ENCODE data around the gene LUZP1.

Gene LUZP1

DNA sequence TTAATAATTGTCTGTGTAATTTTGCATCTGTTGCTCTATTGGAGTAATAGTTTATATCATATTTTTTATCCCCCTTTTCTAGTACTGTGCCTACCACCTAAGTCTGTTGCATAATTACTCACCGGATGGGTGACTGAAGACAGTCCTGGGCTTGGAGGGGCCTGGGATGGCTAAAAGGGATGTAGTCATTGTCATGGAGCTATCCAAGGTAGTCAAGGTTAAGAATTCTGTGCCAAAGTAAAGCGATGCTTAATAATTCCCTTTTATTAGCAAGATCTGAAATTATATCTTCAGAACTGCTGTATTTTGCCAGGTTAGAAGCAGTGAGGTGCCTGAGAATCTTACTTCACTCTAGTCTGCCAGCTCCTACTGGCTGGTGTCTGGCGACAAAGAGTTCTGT, 87.8 kb downstream of the LUZP1 start:
- no peak for DNase-seq

DNA sequence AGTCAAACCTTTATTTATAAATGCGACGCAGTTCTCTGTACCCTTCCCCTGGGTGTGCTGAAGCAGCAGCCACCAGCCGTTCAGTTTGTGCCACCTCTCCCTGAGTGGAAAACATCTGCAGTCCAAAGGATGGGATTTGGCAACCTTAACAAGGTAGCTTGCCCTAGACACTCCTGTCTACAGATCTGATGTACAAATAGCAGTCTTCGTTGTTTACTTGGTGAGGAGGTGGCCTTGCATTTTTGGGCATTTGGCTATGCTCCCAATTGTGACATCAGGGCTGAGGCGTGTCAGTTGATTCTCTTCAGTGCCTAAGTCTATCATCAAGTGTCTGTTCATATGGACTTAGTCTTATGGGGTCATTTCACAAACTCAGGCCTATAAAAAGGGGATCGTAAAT, 89.6 kb downstream of the LUZP1 start:
- no peak for DNase-seq

DNA sequence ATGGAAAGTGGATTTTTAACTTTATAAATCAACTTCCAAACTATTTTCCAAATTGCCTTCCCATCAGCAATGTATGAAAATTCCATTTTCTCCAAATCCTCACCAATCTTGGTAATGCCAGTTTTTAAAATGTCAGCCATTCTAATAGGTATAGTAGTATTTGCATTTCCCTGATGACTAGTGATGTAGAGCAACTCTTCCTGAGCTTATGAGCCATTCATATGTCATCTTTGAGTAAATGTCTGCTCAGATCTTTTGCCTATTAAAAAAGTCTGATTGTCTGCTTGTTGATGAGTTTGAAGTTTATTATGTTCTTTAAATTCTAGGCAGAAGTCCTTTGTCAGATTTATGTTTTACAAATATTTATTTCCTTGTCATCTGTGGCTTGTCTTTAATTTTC, 94.6 kb downstream of the LUZP1 start:
- DNase-seq, result no peak

DNA sequence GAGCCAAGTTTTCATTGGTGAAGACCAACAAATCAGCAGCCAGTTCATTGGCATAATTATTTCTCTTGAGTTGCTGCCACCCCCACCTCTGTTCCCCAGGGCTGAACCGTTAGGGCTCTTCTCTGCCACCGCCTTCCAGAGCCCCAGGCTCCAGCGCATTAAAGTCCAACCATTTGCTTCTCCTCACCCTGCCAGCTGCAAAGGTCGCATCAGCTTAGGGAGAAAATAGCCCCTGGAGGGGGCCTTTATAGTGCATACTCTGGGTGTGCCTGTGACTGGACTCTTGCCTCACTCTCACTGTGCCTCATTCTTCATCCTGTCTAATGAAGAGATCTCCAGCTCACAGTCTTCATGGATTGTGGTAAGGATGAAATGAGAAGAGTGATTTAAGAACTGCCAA, 99.0 kb downstream of the LUZP1 start:
- DNase-seq, result no peak

DNA sequence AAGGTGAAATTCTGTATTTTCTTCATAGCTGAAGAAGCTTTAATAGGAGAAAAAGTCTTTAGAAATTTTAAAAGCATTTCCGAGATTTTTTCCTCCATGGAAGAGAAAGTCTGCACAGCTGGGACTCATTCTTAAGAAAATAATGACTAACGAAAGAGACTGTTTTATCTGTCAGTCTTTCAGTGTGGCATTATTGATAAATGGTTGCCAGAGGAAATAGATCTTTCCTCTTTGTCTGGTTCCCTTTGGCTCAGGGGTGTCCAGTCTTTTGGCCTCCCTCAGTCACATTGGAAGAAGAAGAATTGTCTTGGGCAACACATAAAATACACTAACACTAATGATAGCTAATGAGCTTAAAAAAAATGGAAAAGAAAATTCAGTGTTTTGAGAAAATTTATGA, 99.5 kb downstream of the LUZP1 start:
- no peak for DNase-seq

DNA sequence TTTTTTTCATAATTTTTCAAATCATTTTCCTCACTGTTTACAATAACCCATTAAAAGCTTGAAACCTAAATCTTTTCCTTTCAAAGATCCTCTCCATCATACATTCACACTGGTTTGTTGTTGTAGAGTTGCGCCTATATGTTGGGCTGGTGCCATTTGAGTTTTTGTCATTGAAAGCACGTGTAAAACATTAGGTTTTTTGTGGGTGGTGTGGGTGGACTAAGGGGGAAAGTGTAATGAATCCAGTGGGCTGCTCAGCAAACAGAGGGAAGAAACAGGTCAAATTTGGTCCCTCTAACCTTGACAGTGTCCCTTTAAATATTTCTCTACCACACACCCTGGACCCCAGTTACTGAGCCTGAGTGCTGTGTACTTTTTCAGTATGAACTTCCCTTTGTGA, 102.6 kb downstream of the LUZP1 start:
- no peak for DNase-seq

DNA sequence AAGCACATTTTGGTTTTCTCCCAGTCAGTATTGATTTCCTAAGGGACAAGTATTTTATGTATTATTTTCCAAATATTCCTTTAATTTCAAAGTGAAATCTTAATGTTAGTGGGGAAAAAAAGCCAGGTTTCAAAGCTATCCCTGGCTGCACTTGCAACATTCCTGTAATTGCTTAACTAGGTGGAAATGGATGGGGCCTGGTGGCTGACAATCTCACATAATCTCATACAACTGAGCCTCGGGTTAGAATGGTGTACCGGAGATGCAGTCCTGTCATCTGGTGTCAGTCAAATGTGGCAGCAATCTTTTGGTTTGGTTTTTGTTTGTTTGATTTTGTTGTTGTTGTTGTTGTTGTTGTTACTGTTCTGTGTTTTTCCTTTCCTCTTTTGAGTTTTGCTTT, 103.3 kb downstream of the LUZP1 start:
- no peak for DNase-seq

DNA sequence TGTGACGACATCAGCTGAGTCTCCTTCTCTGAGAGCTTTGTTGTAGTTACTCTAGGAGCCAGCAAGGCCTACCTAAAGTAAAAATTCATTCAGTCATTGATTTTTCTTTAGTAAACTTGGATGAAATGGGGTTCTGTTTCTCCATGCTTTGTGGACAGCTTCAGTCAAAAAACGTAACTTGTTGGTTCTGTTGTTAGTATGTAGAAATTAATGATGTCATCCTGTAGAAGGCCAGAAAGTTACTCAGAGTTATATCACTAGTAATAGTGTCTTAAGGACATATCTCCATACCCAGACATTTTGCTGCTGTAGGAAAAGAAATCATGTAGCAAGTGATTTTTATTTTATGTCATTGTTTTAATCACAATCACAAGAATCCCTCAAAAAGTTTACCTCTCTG, 106.4 kb downstream of the LUZP1 start:
- no peak for DNase-seq

DNA sequence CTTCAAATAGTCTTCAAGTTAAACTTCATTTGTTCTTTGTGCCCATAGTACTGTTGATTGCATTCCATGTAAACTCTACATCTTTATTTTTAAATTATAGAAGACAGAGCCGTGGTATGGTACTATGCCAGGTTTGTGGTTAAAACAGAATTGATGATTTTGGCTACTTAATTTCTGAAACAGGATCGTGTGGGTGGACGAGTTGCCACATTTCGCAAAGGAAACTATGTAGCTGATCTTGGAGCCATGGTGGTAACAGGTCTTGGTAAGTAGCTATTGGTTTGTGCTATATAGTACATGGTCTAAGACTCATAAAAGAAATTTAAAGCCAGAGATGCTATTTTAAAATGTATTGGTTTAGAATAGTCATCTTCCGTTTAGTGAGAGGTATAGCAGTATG, 111.4 kb downstream of the LUZP1 start:
- no peak for DNase-seq

DNA sequence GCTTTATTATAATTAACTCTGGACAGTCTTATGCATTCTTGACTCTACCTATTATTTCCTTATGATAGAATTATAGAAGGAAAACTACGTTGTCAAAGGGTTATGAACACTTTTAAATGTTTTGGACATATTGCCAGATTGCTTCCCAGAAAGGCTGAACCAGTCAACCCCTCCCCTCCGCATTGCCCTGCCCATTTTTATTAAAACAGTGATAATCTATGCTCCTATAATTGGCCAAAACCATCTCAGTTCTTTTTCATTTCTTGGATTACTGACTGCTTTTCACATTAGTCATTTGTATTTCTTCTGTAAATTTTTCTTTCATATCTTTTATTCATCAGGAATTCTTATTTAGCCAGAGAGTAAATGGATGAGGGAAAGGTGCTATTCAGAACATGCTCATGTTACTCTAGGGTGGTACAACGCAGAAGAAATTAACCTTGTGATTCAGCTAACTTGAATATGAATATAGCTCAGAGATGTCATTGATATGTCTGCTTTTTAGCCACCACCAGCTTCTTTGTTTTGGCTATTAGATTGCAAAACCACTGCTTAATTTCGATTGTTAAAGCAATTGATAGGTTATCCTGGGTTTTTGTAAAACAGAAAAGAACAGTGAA, 117.3 kb downstream of the LUZP1 start:
- no peak for DNase-seq

DNA sequence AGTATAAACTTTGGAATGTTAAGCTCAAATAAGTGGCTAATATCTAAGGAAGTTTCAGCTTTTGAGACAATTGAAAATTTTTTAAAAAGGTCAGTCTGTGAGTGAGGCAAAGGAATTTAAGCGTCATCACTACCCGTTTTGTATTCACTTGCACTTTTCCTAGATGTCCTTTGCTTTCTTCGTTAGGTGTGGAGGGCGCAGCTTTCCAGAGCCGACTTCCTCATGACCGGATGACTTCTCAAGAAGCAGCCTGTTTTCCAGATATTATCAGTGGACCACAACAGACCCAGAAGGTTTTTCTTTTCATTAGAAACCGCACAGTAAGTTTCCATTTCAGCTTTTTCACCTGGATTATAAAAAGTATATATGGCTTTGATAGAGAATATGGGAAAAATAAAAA, 118.5 kb downstream of the LUZP1 start:
- no peak for DNase-seq

DNA sequence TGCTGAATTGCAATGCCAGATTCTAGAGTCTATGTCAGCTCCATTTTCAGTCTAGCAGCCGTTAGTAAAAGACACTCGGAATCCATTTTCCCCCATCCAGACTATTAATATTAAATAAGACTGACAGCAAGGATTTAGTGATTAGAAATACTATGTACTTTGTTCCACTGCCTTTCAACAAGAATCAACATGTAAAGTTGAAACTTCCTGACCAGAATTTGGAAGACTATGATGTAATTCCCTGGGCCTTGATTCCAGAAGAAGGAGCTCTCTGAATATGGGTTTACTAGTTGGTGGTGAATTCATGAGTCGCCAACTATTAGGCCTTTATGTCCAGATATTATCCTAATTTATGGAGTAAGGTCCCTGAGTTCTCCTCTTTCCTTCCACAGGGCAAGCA, 124.6 kb downstream of the LUZP1 start:
- no peak for DNase-seq

DNA sequence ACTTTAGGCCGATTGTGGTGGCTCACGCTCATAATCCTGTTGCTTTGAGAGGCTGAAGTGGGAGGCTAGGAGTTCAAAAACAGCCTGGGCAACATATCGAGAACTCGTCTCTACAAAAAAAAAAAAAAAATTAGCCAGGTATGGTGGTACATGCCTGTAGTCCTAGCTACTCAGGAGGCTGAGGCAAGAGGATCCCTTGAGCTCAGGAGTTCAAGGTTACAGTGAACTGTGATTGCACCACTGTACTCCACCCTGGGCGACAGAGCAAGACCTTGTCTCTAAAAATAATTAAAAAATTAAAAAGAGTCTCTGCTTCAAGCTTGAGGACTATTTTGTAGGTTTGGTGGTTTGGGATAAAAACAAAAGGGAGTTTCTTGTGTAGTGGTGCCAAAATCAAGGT, 128.1 kb downstream of the LUZP1 start:
- no peak for DNase-seq

DNA sequence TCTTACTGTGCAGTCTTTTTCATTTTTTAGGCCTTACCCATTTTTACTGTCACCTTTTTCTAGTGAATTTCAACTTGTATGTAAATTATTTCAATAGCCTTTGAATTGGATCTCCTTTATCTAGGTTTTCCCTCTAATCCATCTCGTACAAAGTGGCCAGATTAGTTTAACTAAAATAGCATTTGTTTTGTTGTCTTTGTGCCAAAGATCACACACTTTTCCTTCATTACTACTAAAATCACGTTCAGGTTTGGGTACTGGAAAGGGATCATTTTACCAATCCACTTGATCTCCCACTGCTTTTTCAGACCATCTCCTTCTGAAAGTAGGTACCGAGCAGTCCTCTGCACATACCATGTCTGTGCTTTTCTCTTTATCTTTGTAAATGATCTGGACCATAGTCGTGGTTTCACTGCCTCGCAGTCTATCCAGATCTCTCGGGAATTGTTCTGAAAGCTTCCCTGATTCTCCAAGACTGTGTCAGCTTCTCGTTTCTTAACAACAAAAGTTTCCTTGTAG, 129.3 kb downstream of the LUZP1 start:
- no peak for DNase-seq

DNA sequence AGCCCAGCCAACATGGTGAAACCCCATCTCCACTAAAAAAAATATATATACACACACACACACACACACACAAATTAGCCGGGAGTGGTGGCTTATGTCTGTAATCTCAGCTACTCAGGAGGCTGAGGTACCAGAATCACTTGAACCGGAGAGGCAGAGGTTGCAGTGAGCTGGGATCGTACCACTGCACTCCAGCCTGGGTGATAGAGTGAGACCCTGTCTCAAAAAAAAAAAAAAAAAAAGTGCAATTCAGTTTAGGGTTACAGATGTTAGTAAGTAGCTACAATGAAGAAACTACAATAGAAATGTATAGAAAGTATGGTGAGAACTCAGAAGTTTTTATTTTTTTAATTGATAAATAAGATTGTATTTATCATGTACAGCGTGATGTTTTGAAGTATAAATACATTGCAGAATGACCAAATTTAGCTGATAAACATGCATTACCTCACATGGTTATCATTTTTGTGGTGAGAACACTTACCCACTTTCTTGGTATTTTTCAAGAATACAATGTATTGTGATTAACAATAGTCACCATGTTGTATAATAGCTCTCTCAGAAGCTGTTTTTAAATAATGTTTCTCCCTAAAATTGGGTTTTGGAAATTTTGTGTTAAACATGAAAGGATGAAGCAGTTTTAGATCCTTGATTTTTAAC, 131.4 kb downstream of the LUZP1 start:
- no peak for DNase-seq

DNA sequence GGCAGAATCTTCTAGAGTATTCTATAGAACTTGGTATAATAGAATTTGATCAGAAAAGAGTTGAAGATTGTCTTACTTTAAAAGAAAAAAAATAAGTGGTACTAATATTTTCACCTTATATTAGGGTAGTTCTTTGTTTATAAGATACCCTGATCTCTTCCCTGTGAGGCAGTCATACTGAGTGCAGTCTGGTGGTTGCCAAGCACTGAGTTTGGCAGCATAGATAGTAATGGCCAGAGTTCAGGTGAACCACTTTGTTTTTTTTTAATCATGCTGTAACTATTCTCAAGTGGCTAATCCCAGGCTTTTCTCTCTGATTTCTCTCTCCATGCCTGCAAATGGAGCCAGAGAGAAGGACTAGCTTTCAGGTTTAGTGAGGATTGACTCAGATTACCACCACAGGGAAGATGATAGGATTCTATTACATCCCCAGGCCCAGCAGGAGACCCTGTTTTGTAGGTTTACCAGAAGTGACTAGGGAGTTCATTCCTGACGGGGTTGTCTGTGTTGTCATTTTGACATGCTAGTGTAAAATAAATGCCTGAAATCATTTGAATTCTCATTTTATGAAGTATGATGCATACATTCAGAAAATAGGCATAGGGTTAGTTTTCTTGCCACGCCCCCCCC, 132.7 kb downstream of the LUZP1 start:
- DNase-seq, result no peak

Measured in stimulated activated CD8-positive, alpha-beta memory T cell treated with anti-CD3 and anti-CD28 coated beads, Interleukin-4, amount 100 ng/mL, for 48 hours (primary cell).